Breast epithelium (tissue), 4 donors: ENCODE data around the gene AK9. TPM values are rescaled to one million over a fixed set of nuclear protein-coding genes. Genes with fewer than 3 reads are reported as not detected.

Experiments
- DNase-seq, 2 donors: peaks; one replicate each; pipeline ENCODE4 v3.0.0-alpha.2; 2019; ENCODE audit warnings: low spot score in 2 of 2
- H3K27ac ChIP-seq, 2 donors: fragments of 200-600 bp; sonication (generic) in 1 of 2; one replicate each; pipeline ENCODE4 v1.5.1; 2016 to 2019; ENCODE audit warnings: mild to moderate bottlenecking in 1 of 2
- H3K27me3 ChIP-seq, 2 donors: fragments of 200-600 bp; sonication (generic) in 1 of 2; one replicate each; pipeline versions ENCODE4 v1.5.1 to v1.6.0; 2017 to 2019; ENCODE audit warnings: control low read depth in 1 of 2, mild to moderate bottlenecking in 1 of 2
- H3K36me3 ChIP-seq: fragments of 200-600 bp; one replicate; pipeline ENCODE4 v1.5.1; 2019
- H3K4me1 ChIP-seq, 2 donors: fragments of 200-600 bp; sonication (generic); one replicate each; pipeline ENCODE4 v1.5.1; 2016 to 2019; ENCODE audit warnings: control low read depth in 1 of 2
- H3K4me3 ChIP-seq, 3 donors: fragments of 200-600 bp; sonication (generic); 1 replicate in 2 of 3; 2 replicates in 1 of 3; pipeline ENCODE4 v1.5.1; 2016 to 2019; ENCODE audit warnings: mild to moderate bottlenecking in 3 of 3, moderate library complexity in 2 of 3
- H3K9me3 ChIP-seq, 2 donors: fragments of 200-600 bp; sonication (generic) in 1 of 2; one replicate each; pipeline ENCODE4 v1.5.1; 2016 to 2019; ENCODE audit warnings: control low read depth in 1 of 2
- POLR2A ChIP-seq: fragments of 450-650 bp; IDR thresholded peaks from one replicate; pipeline ENCODE4 v1.6.1; 2016; ENCODE audit warnings: antibody characterized with exemption, mild to moderate bottlenecking, moderate library complexity
- POLR2AphosphoS5 ChIP-seq, 3 donors: sonication (generic); formaldehyde crosslinking; IDR thresholded peaks; one replicate each; pipeline ENCODE4 v1.6.1; 2017; ENCODE audit warnings: antibody characterized with exemption in 3 of 3
- intact Hi-C: fragments of 100-400 bp; cut with DNase I; formaldehyde crosslinking; loops from one replicate; pipeline ENCODE4 v1.15.1; 2023; ENCODE audit warnings: low total_unique reads
- total RNA-seq, 3 donors: library from RNA; depleted of rRNA; stranded (reverse); fragments of >200 nt; gene quantifications; one replicate each; pipeline ENCODE4 v1.1.0, GENCODE V29; 2016
- TF ChIP-seq, protein P1 (sequence below), 3 donors: fragments of 450-650 bp; IDR thresholded peaks; one replicate each; pipeline ENCODE4 v1.5.1; 2016 to 2017; ENCODE audit warnings: antibody characterized with exemption in 3 of 3, mild to moderate bottlenecking in 3 of 3, moderate library complexity in 3 of 3

AK9 gene
- total RNA-seq, 3 donors from 2014 or later, result 8.8 to 23.9 (median 20.0) TPM

- intact Hi-C loops, result no loop called here
Observed at GRCh38 chr6:109625199-109625598, 65.8 kb downstream of the AK9 start.

DNA sequence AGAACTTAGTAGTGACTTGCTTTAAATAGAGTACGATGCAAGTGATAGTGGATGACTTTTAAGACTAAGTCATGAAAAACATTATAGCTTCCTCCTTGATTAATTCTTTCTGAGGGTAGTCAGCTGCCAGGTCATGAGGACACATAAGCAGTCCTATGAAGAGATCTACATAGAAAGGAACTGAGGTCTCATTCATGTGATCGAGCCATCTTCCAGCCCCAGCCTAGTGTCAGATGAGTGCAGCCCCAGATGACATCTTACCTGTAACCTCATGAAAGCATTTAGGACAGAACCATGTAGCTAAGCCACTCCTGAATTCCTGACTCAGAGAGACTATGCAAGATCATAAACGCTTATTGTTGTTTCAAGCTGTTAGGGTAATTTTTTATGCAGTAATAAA, 67.7 kb downstream of the AK9 start:
- Histone ChIP-seq H3K27ac (no peak overlapping the region), H3K9me3 (peaks cover 0 to 13% of the 10 kb centered on the region in 2 donors), H3K4me3 (no peak overlapping the region), H3K36me3 (no peaks in the 10 kb centered on the region), H3K27me3 (no peaks in the 10 kb centered on the region), H3K4me1 (no peaks in the 10 kb centered on the region)
- no peak for DNase-seq
- intact Hi-C loops, result no loop called here
- no peak for TF ChIP-seq POLR2AphosphoS5 (IDR thresholded peaks at IDR 0.05)
- TF ChIP-seq, protein P1, sequence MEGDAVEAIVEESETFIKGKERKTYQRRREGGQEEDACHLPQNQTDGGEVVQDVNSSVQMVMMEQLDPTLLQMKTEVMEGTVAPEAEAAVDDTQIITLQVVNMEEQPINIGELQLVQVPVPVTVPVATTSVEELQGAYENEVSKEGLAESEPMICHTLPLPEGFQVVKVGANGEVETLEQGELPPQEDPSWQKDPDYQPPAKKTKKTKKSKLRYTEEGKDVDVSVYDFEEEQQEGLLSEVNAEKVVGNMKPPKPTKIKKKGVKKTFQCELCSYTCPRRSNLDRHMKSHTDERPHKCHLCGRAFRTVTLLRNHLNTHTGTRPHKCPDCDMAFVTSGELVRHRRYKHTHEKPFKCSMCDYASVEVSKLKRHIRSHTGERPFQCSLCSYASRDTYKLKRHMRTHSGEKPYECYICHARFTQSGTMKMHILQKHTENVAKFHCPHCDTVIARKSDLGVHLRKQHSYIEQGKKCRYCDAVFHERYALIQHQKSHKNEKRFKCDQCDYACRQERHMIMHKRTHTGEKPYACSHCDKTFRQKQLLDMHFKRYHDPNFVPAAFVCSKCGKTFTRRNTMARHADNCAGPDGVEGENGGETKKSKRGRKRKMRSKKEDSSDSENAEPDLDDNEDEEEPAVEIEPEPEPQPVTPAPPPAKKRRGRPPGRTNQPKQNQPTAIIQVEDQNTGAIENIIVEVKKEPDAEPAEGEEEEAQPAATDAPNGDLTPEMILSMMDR (IDR thresholded peaks at IDR 0.05), result no peak
- no peak for TF ChIP-seq POLR2A

More at GRCh38 chr6:109625199-109625598, 65.8 kb downstream of the AK9 start:
- no peak for TF ChIP-seq POLR2A
- TF ChIP-seq, protein P1 (IDR thresholded peaks at IDR 0.05), result no peak
- no peak for TF ChIP-seq POLR2AphosphoS5 (IDR thresholded peaks at IDR 0.05)
- H3K9me3 ChIP-seq, result peaks cover 0 to 13% of the 10 kb centered on the region in 2 donors
- H3K27ac ChIP-seq, result no peak overlapping the region
- no peak for DNase-seq
- H3K4me1 ChIP-seq, result no peaks in the 10 kb centered on the region
- H3K4me3 ChIP-seq, result no peak overlapping the region
- H3K36me3 ChIP-seq, result no peaks in the 10 kb centered on the region
- H3K27me3 ChIP-seq, result no peaks in the 10 kb centered on the region

DNA sequence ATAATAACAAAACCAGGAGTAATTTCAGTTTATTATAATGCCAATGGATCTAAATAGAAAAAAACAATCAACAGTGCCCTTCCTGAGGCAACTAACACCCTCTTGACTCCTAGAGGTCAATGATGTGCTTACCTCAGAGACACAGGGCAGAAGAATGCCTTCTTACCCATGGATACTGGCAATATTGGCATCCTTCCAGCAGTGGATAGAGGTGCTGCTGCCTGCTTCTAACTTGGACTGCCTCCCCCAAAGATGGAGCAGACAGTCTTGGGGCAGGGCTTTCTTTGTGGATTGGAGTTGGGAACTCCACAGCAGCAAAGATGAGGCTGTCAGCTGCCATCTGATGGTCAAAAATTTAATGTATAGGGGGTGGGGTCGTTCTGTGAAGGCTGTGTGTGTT, 78.7 kb downstream of the AK9 start:
- intact Hi-C loops, result no loop called here
- DNase-seq, result no peak
- H3K4me1 ChIP-seq, result no peaks in the 10 kb centered on the region
- H3K27me3 ChIP-seq, result no peaks in the 10 kb centered on the region
- H3K27ac ChIP-seq, result no peak overlapping the region
- peaks cover 0 to 4% of the 10 kb centered on the region in 2 donors for H3K9me3 ChIP-seq
- no peak overlapping the region for H3K4me3 ChIP-seq
- no peak for TF ChIP-seq POLR2AphosphoS5 (IDR thresholded peaks at IDR 0.05)
- no peak for TF ChIP-seq POLR2A
- TF ChIP-seq, protein P1 (IDR thresholded peaks at IDR 0.05), result no peak
- no peaks in the 10 kb centered on the region for H3K36me3 ChIP-seq

DNA sequence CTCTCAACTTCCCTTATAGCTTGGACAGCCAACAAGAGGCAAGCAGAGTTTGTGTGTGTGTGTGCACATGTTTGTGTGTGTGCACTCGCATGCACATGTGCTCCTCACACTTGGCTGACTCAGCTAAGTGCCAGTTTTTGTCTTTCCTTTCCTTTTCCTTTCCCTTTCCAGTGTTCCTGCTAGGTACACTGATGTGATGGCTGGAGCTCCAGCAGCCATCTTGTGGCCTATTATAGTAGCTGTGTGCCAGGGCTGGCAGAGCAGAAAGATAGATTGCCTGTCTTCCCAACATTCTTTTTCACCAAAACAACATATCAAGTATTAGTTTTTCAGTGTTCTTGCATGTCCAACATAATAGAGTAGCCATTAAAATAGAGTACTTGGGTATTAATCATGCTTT, 79.5 kb downstream of the AK9 start:
- Histone ChIP-seq H3K9me3 (peaks cover 0 to 4% of the 10 kb centered on the region in 2 donors), H3K36me3 (no peaks in the 10 kb centered on the region), H3K27me3 (no peaks in the 10 kb centered on the region), H3K27ac (no peak overlapping the region), H3K4me1 (no peaks in the 10 kb centered on the region), H3K4me3 (no peak overlapping the region)
- no peak for TF ChIP-seq POLR2AphosphoS5 (IDR thresholded peaks at IDR 0.05)
- no peak for TF ChIP-seq POLR2A
- TF ChIP-seq, protein P1 (IDR thresholded peaks at IDR 0.05), result no peak
- DNase-seq, result no peak
- intact Hi-C loops, result no loop called here

- Histone ChIP-seq H3K27me3 (no peaks in the 10 kb centered on the region), H3K27ac (no peak overlapping the region), H3K36me3 (no peaks in the 10 kb centered on the region), H3K9me3 (peaks cover 0 to 4% of the 10 kb centered on the region in 2 donors), H3K4me1 (no peaks in the 10 kb centered on the region), H3K4me3 (no peak overlapping the region)
- TF ChIP-seq POLR2AphosphoS5 (IDR thresholded peaks at IDR 0.05), result no peak
- TF ChIP-seq POLR2A, result no peak
- TF ChIP-seq, protein P1 (IDR thresholded peaks at IDR 0.05), result no peak
- DNase-seq, result no peak
- intact Hi-C loops, result no loop called here
Observed at GRCh38 chr6:109610590-109610989, 80.4 kb downstream of the AK9 start.
